Astrocyte (in vitro differentiated cells and primary cell): ENCODE data around the gene TBATA. TPM values are rescaled to one million over a fixed set of nuclear protein-coding genes. Genes with fewer than 3 reads are reported as not detected.
"Not testable (repeated sequence)": the region's sequence is repeated elsewhere in the genome, so short reads cannot be mapped to it uniquely, and the experiment has no call there.

Source experiments
- DNase-seq: peaks from one replicate; pipeline ENCODE4 v3.0.0-alpha.2; 2010; ENCODE audit warnings: low read depth
- FAIRE-seq: peaks from 2 replicates; lab custom pipeline; 2011; peaks lifted over from hg19 to GRCh38; lab: Jason Lieb, UNC
- H2AFZ ChIP-seq: 2 replicates; pipeline ENCODE4 v1.6.0; 2012; ENCODE audit warnings: low read depth, low read length, inconsistent platforms
- H3K27ac ChIP-seq: 2 replicates; pipeline ENCODE4 v1.5.1; 2011; ENCODE audit warnings: low read depth, low read length, inconsistent platforms
- H3K27me3 ChIP-seq: 2 replicates; pipeline ENCODE4 v1.6.0; 2011; ENCODE audit warnings: low read length, inconsistent platforms; ENCODE audit not compliant: insufficient read depth
- H3K36me3 ChIP-seq: 2 replicates; pipeline ENCODE4 v1.5.1; 2011; ENCODE audit warnings: low read length, inconsistent platforms; ENCODE audit not compliant: insufficient read depth
- H3K4me1 ChIP-seq: 2 replicates; pipeline ENCODE4 v1.5.1; 2011; ENCODE audit warnings: low read length, inconsistent platforms; ENCODE audit not compliant: insufficient read depth
- H3K4me2 ChIP-seq: 2 replicates; pipeline ENCODE4 v1.6.0; 2012; ENCODE audit warnings: low read length, inconsistent platforms
- H3K4me3 ChIP-seq: 2 replicates; pipeline ENCODE4 v1.5.1; 2011; ENCODE audit warnings: low read depth, mild to moderate bottlenecking, low read length, inconsistent platforms; ENCODE audit not compliant: insufficient read depth
- H3K79me2 ChIP-seq: 2 replicates; pipeline ENCODE4 v1.6.0; 2012; ENCODE audit warnings: mild to moderate bottlenecking, low read length, inconsistent platforms; ENCODE audit not compliant: insufficient read depth
- H3K9ac ChIP-seq: 2 replicates; pipeline ENCODE4 v1.6.0; 2012; ENCODE audit warnings: mild to moderate bottlenecking, low read length, inconsistent platforms
- H3K9me3 ChIP-seq: 2 replicates; pipeline ENCODE4 v1.5.1; 2012; ENCODE audit warnings: low read depth, mild to moderate bottlenecking, low read length, inconsistent platforms; ENCODE audit not compliant: insufficient read depth
- H4K20me1 ChIP-seq: 2 replicates; pipeline ENCODE4 v1.6.0; 2012; ENCODE audit warnings: low read length, inconsistent platforms; ENCODE audit not compliant: insufficient read depth
- H3K27ac Mint-ChIP-seq: one replicate; pipeline ENCODE4 v1.8.0; 2021; ENCODE audit warnings: mild to moderate bottlenecking, mixed read lengths; ENCODE audit not compliant: unreplicated experiment
- H3K27me3 Mint-ChIP-seq: one replicate; pipeline ENCODE4 v1.8.0; 2021; ENCODE audit warnings: low read depth, mixed read lengths; ENCODE audit not compliant: unreplicated experiment
- H3K36me3 Mint-ChIP-seq: one replicate; pipeline ENCODE4 v1.8.0; 2021; ENCODE audit warnings: low read depth, mixed read lengths; ENCODE audit not compliant: unreplicated experiment
- H3K4me1 Mint-ChIP-seq: one replicate; pipeline ENCODE4 v1.8.0; 2021; ENCODE audit warnings: low read depth, mixed read lengths; ENCODE audit not compliant: unreplicated experiment
- H3K4me3 Mint-ChIP-seq: one replicate; pipeline ENCODE4 v1.8.0; 2021; ENCODE audit warnings: mild to moderate bottlenecking, moderate library complexity, mixed read lengths; ENCODE audit not compliant: unreplicated experiment
- H3K9me3 Mint-ChIP-seq: one replicate; pipeline ENCODE4 v1.8.0; 2021; ENCODE audit warnings: mild to moderate bottlenecking, mixed read lengths; ENCODE audit not compliant: unreplicated experiment
- CTCF ChIP-seq: IDR thresholded peaks from 2 replicates; pipeline ENCODE4 v1.5.1; 2011; ENCODE audit warnings: low read depth, mild to moderate bottlenecking, inconsistent platforms, low read length, moderate library complexity; ENCODE audit not compliant: insufficient read depth
- EZH2 ChIP-seq: IDR thresholded peaks from 2 replicates; pipeline ENCODE4 v1.6.1; 2012; ENCODE audit warnings: mild to moderate bottlenecking, low read length, inconsistent platforms; ENCODE audit not compliant: insufficient read depth
- total RNA-seq: library from RNA; stranded (reverse); gene quantifications from 2 replicates; pipeline ENCODE4 v1.2.1, GENCODE V29; 2021

TBATA gene
- total RNA-seq, 1 donor from 2014 or later, result not detected

- peaks cover 17% of the 10 kb centered on the region for H3K27me3 Mint-ChIP-seq
These were observed 15.2 kb downstream of the TBATA start for GRCh38 chr10:70770001-70770400.

GRCh38 chr10:70769121-70769520, 16.1 kb downstream of the TBATA start:
- no peak for DNase-seq
- peaks cover 3% of the 10 kb centered on the region for H3K27me3 ChIP-seq
- no peaks in the 10 kb centered on the region for H3K79me2 ChIP-seq
- H3K9ac ChIP-seq, result no peak overlapping the region
- no peak overlapping the region for H3K4me3 Mint-ChIP-seq
- H3K27ac ChIP-seq, result no peak overlapping the region
- H4K20me1 ChIP-seq, result no peaks in the 10 kb centered on the region
- H3K27ac Mint-ChIP-seq, result no peak overlapping the region
- no peaks in the 10 kb centered on the region for H3K36me3 ChIP-seq
- peaks cover 11% of the 10 kb centered on the region for H3K27me3 Mint-ChIP-seq
- no peaks in the 10 kb centered on the region for H3K4me1 Mint-ChIP-seq
- FAIRE-seq, result no peak
- H3K4me3 ChIP-seq, result no peak overlapping the region
- H3K9me3 ChIP-seq, result peaks cover 3% of the 10 kb centered on the region
- H3K4me2 ChIP-seq, result no peak overlapping the region
- no peak for TF ChIP-seq EZH2
- no peak for TF ChIP-seq CTCF
- peaks cover 16% of the 10 kb centered on the region for H3K9me3 Mint-ChIP-seq
- H3K4me1 ChIP-seq, result no peaks in the 10 kb centered on the region
- H2AFZ ChIP-seq, result no peak overlapping the region
- peaks cover 6% of the 10 kb centered on the region for H3K36me3 Mint-ChIP-seq

More at GRCh38 chr10:70770001-70770400, 15.2 kb downstream of the TBATA start:
- peaks cover 3% of the 10 kb centered on the region for H3K9me3 ChIP-seq
- H3K9ac ChIP-seq, result no peak overlapping the region
- H3K36me3 ChIP-seq, result no peaks in the 10 kb centered on the region
- no peak overlapping the region for H3K27ac ChIP-seq
- no peak overlapping the region for H2AFZ ChIP-seq
- Mint-ChIP-seq H3K36me3 (peaks cover 6% of the 10 kb centered on the region), H3K9me3 (peaks cover 16% of the 10 kb centered on the region), H3K27ac (no peak overlapping the region), H3K4me3 (no peak overlapping the region), H3K4me1 (no peaks in the 10 kb centered on the region)
- peaks cover 3% of the 10 kb centered on the region for H3K27me3 ChIP-seq
- no peak overlapping the region for H3K4me2 ChIP-seq
- TF ChIP-seq EZH2, result no peak
- TF ChIP-seq CTCF, result no peak
- FAIRE-seq, result no peak
- no peak for DNase-seq
- H3K4me3 ChIP-seq, result no peak overlapping the region
- H4K20me1 ChIP-seq, result no peaks in the 10 kb centered on the region
- H3K4me1 ChIP-seq, result no peaks in the 10 kb centered on the region
- H3K79me2 ChIP-seq, result no peaks in the 10 kb centered on the region

GRCh38 chr10:70768026-70768685, 17.0 kb downstream of the TBATA start:
- not testable (repeated sequence) for FAIRE-seq, DNase-seq
- H3K9me3 Mint-ChIP-seq, result peaks cover 16% of the 10 kb centered on the region

More at GRCh38 chr10:70768026-70768685, 17.0 kb downstream of the TBATA start:
- H3K27me3 Mint-ChIP-seq, result peaks cover 11% of the 10 kb centered on the region
- H3K4me1 Mint-ChIP-seq, H3K4me3 ChIP-seq, H3K27ac ChIP-seq, H3K36me3 ChIP-seq, H4K20me1 ChIP-seq, H3K27me3 ChIP-seq, H3K4me2 ChIP-seq, H3K9me3 ChIP-seq, H3K27ac Mint-ChIP-seq, H3K9ac ChIP-seq, H3K79me2 ChIP-seq, H2AFZ ChIP-seq, H3K4me1 ChIP-seq, H3K36me3 Mint-ChIP-seq, H3K4me3 Mint-ChIP-seq: not testable (repeated sequence)
